Activated B cell treated with CpG ODN at 0.5 μM for 24 hours (primary cell): Measurements from ENCODE around the gene KIAA0930. TPM values are rescaled to one million over a fixed set of nuclear protein-coding genes. Genes with fewer than 3 reads are reported as not detected.

Source experiments
- ATAC-seq: fragments of 200-7000 bp; cut with Tn5 transposase; one replicate; pipeline ENCODE4 v1.10.0; 2021; ENCODE audit warnings: low read depth, mild to moderate bottlenecking, moderate library complexity
- CTCF ChIA-PET: fragments of 350-600 bp; sonication (Branson Sonifier 250); formaldehyde crosslinking; loops from one replicate; lab custom pipeline; 2021; ENCODE audit warnings: antibody characterized with exemption; lab: Charles Lee
- POLR2A ChIA-PET: fragments of 350-600 bp; sonication (Branson Sonifier 250); formaldehyde crosslinking; loops from one replicate; lab custom pipeline; 2021; ENCODE audit warnings: antibody characterized with exemption; lab: Charles Lee
- DNase-seq: peaks from one replicate; pipeline ENCODE4 v3.0.0; 2022
- H3K27ac Mint-ChIP-seq: one replicate; pipeline ENCODE4 v1.8.0; 2020; ENCODE audit warnings: mixed read lengths
- H3K27me3 Mint-ChIP-seq: one replicate; pipeline ENCODE4 v1.8.0; 2021; ENCODE audit warnings: mixed read lengths
- H3K36me3 Mint-ChIP-seq: one replicate; pipeline ENCODE4 v1.8.0; 2021; ENCODE audit warnings: low read depth, mixed read lengths
- H3K4me1 Mint-ChIP-seq: one replicate; pipeline ENCODE4 v1.8.0; 2021; ENCODE audit warnings: mixed read lengths
- H3K4me3 Mint-ChIP-seq: one replicate; pipeline ENCODE4 v1.8.0; 2020; ENCODE audit warnings: mild to moderate bottlenecking, mixed read lengths
- H3K9me3 Mint-ChIP-seq: one replicate; pipeline ENCODE4 v1.8.0; 2020; ENCODE audit warnings: mixed read lengths
- CTCF ChIP-seq: fragments of 200-600 bp; IDR thresholded peaks from one replicate; pipeline ENCODE4 v1.8.0; 2022; ENCODE audit warnings: antibody characterized with exemption, mild to moderate bottlenecking
- intact Hi-C: fragments of 100-400 bp; cut with micrococcal nuclease; formaldehyde crosslinking; loops from one replicate; pipeline ENCODE4 v1.15.1; 2024
- total RNA-seq: library from RNA; stranded (reverse); gene quantifications from 2 replicates; pipeline ENCODE4 v1.2.3, GENCODE V29; 2022

Gene KIAA0930
- total RNA-seq, 1 donor from 2014 or later: 42.2 TPM

- no peak overlapping the region for H3K27ac Mint-ChIP-seq
- no peaks in the 10 kb centered on the region for H3K9me3 Mint-ChIP-seq
- POLR2A ChIA-PET: no interaction called here
- peaks cover 27% of the 10 kb centered on the region for H3K36me3 Mint-ChIP-seq
- CTCF ChIA-PET: no interaction called here
- intact Hi-C loops: no loop called here
- H3K4me3 Mint-ChIP-seq: no peak overlapping the region
- TF ChIP-seq CTCF: no peak
- no peaks in the 10 kb centered on the region for H3K27me3 Mint-ChIP-seq
- no peak for DNase-seq
- peaks cover 16% of the 10 kb centered on the region for H3K4me1 Mint-ChIP-seq
- no peak for ATAC-seq
Observed at GRCh38 chr22:45157907-45158306, 82.8 kb downstream of the KIAA0930 start.

GRCh38 chr22:45155050-45155840 lies 85.4 kb downstream of the KIAA0930 start:
- no peak overlapping the region for H3K27ac Mint-ChIP-seq
- no peak for TF ChIP-seq CTCF

GRCh38 chr22:45154383-45154782 lies 86.3 kb downstream of the KIAA0930 start:
- ATAC-seq: no peak
- H3K9me3 Mint-ChIP-seq: no peaks in the 10 kb centered on the region
- H3K27ac Mint-ChIP-seq: no peak overlapping the region
- DNase-seq: no peak
- TF ChIP-seq CTCF: no peak
- ChIA-PET CTCF (no interaction called here), POLR2A (no interaction called here)
- intact Hi-C loops: no loop called here
- H3K27me3 Mint-ChIP-seq: no peaks in the 10 kb centered on the region
- H3K4me3 Mint-ChIP-seq: no peak overlapping the region
- peaks cover 35% of the 10 kb centered on the region for H3K36me3 Mint-ChIP-seq
- no peaks in the 10 kb centered on the region for H3K4me1 Mint-ChIP-seq

More at GRCh38 chr22:45155050-45155840, 85.4 kb downstream of the KIAA0930 start:
- ChIA-PET POLR2A (no interaction called here), CTCF (no interaction called here)
- H3K4me1 Mint-ChIP-seq: peaks cover 3% of the 10 kb centered on the region
- H3K4me3 Mint-ChIP-seq: no peak overlapping the region
- no peaks in the 10 kb centered on the region for H3K27me3 Mint-ChIP-seq
- DNase-seq: no peak
- ATAC-seq: no peak
- peaks cover 33% of the 10 kb centered on the region for H3K36me3 Mint-ChIP-seq
- intact Hi-C loops: no loop called here
- no peaks in the 10 kb centered on the region for H3K9me3 Mint-ChIP-seq

- no peak overlapping the region for H3K27ac Mint-ChIP-seq
- POLR2A ChIA-PET: no interaction called here
- no peaks in the 10 kb centered on the region for H3K4me1 Mint-ChIP-seq
- intact Hi-C loops: no loop called here
- DNase-seq (no peak), ATAC-seq (no peak)
- H3K36me3 Mint-ChIP-seq: peaks cover 26% of the 10 kb centered on the region
- no peak for TF ChIP-seq CTCF
- H3K4me3 Mint-ChIP-seq: no peak overlapping the region
- CTCF ChIA-PET: no interaction called here
- H3K9me3 Mint-ChIP-seq: no peaks in the 10 kb centered on the region
- H3K27me3 Mint-ChIP-seq: no peaks in the 10 kb centered on the region
Observed at GRCh38 chr22:45151503-45151902, 89.2 kb downstream of the KIAA0930 start.

GRCh38 chr22:45150139-45150538 lies 90.6 kb downstream of the KIAA0930 start:
- Mint-ChIP-seq H3K4me3 (no peak overlapping the region), H3K4me1 (no peaks in the 10 kb centered on the region), H3K9me3 (no peaks in the 10 kb centered on the region), H3K36me3 (peaks cover 17% of the 10 kb centered on the region), H3K27ac (no peak overlapping the region), H3K27me3 (no peaks in the 10 kb centered on the region)
- TF ChIP-seq CTCF: no peak
- no peak for ATAC-seq
- CTCF ChIA-PET: no interaction called here
- intact Hi-C loops: no loop called here
- POLR2A ChIA-PET: no interaction called here
- DNase-seq: no peak
